Activated CD4-positive, CD25-positive, alpha-beta regulatory T cell treated with anti-CD3 and anti-CD28 coated beads, Interleukin-2, amount 50 U/mL, for 72 hours (primary cell): ENCODE measurements around the gene PROX2.

Experiments
- DNase-seq: peaks from one replicate; pipeline ENCODE4 v3.0.0; 2021

PROX2 gene

GRCh38 chr14:74840603-74841030, 35.3 kb downstream of the PROX2 start:
- no peak for DNase-seq

- DNase-seq, result no peak
Observed at GRCh38 chr14:74838166-74838565, 37.8 kb downstream of the PROX2 start.

- no peak for DNase-seq
Observed at GRCh38 chr14:74836251-74836960, 39.5 kb downstream of the PROX2 start.

GRCh38 chr14:74835645-74836250, 40.2 kb downstream of the PROX2 start:
- DNase-seq, result no peak

GRCh38 chr14:74834692-74835392, 41.1 kb downstream of the PROX2 start:
- DNase-seq, result no peak

GRCh38 chr14:74832849-74833248, 43.1 kb downstream of the PROX2 start:
- DNase-seq, result no peak

- DNase-seq, result no peak
Observed at GRCh38 chr14:74829251-74829650, 46.7 kb downstream of the PROX2 start.

- no peak for DNase-seq
Observed at GRCh38 chr14:74826574-74826973, 49.4 kb downstream of the PROX2 start.
